Heart right ventricle (tissue), 16 donors: ENCODE measurements around the gene IL22RA1. TPM values are rescaled to one million over a fixed set of nuclear protein-coding genes. Genes with fewer than 3 reads are reported as not detected.

ENCODE experiments used
- ATAC-seq, 8 donors: fragments of 200-7000 bp; cut with Tn5 transposase; one replicate each; pipeline ENCODE4 v1.9.1; 2020; ENCODE audit warnings: mild to moderate bottlenecking in 8 of 8, moderate library complexity in 8 of 8, moderate number of reproducible peaks in 1 of 8
- DNase-seq, 2 donors: peaks; one replicate each; pipeline ENCODE4 v3.0.0-alpha.2; 2020
- H3K27ac ChIP-seq, 10 donors: fragments of 200-600 bp; sonication (generic) in 2 of 10; one replicate each; pipeline versions ENCODE4 v1.5.0 to v1.8.0; 2020 to 2022; ENCODE audit warnings: mild to moderate bottlenecking in 3 of 10
- H3K27me3 ChIP-seq, 7 donors: fragments of 200-600 bp; one replicate each; pipeline ENCODE4 v1.8.0; 2021 to 2022; ENCODE audit warnings: mild to moderate bottlenecking in 2 of 7
- H3K36me3 ChIP-seq, 9 donors: fragments of 200-600 bp; sonication (generic) in 1 of 9; one replicate each; pipeline versions ENCODE4 v1.5.0 to v1.8.0; 2020 to 2022; ENCODE audit warnings: mild to moderate bottlenecking in 2 of 9
- H3K4me1 ChIP-seq, 9 donors: fragments of 200-600 bp; sonication (generic) in 1 of 9; one replicate each; pipeline versions ENCODE4 v1.5.0 to v1.8.0; 2020 to 2022; ENCODE audit warnings: mild to moderate bottlenecking in 4 of 9
- H3K4me3 ChIP-seq, 10 donors: fragments of 200-600 bp; sonication (generic) in 2 of 10; one replicate each; pipeline versions ENCODE4 v1.5.0 to v1.8.0; 2020 to 2022; ENCODE audit warnings: mild to moderate bottlenecking in 7 of 10, moderate library complexity in 2 of 10
- H3K9me3 ChIP-seq, 11 donors: fragments of 200-600 bp in 10 of 11; sonication (generic) in 2 of 11; one replicate each; pipeline versions ENCODE4 v1.5.0 to v1.8.0; 2013 to 2022; ENCODE audit warnings: mild to moderate bottlenecking in 2 of 11, control low read depth in 1 of 11, moderate library complexity in 1 of 11
- CTCF ChIP-seq, 9 donors: fragments of 200-600 bp; sonication (generic) in 2 of 9; IDR thresholded peaks; one replicate each; pipeline versions ENCODE4 v1.5.0 to v1.8.0; 2021 to 2022; ENCODE audit warnings: antibody characterized with exemption in 9 of 9, mild to moderate bottlenecking in 5 of 9, moderate library complexity in 1 of 9
- WGBS, 2 donors: extraction: QIAGEN DNeasy Blood & Tissue Kit; methylation state at CpG; one replicate each; pipeline ENCODE4 v1.1.7; 2013; ENCODE audit warnings: inconsistent platforms in 1 of 2; 5-methylcytosine and 5-hydroxymethylcytosine counted together
- intact Hi-C, 10 donors: fragments of 100-400 bp; cut with DNase I; formaldehyde crosslinking; loops; one replicate each; pipeline versions ENCODE4 v1.11.1 to v1.14.2; 2022
- polyA plus RNA-seq, 2 donors: library from polyadenylated mRNA; stranded (reverse); fragments of 200-250 nt; gene quantifications; one replicate each; pipeline ENCODE4 v1.2.3, GENCODE V29; 2013
- total RNA-seq, 10 donors: library from RNA; stranded (reverse); fragmentation: NEBNext Ultra II Directional in 3 of 10; extraction: Animal tissue kit (Norgen Biotek cat#: 25700) in 3 of 10; gene quantifications; one replicate each; pipeline versions ENCODE4 v1.2.1 to v1.2.4, GENCODE V29; 2021 to 2023
- donor health status: Arrhythmogenic right ventricular cardiomyopathy.
- donor health status: ischemic (EF 13 %, LVEDD 7.1; RV severe dilation, severe dysfunction).
- donor health status: healthy with polysubstance abuse.
- donor health status: DM: no; HTN: yes; CAD: no.
- donor health status: DM: no; HTN: no; CAD: no.
- donor health status: ischemic (EF 25% LVEDD 6.9; RV normal size, moderate dysfunction).
- donor health status: ischemic (EF 25% LVEDD 5.7; RV mildly dilated, moderate dysfunction).
- donor health status: healthy.
- donor health status: DM: yes; HTN: yes; CAD: no.
- donor health status: Ischemic cardiomyopathy.
- donor health status: ischemic (EF 35%, LVEDD 5.7; RV mildly dilated, moderate dysfunction).
- donor health status: nonischemic (EF 11% LVEDD 7.7; RV severe dilation, severe dysfunction).
- donor health status: DM: yes; HTN: yes; CAD: no.
- donor health status: PGD.
- donor health status: ischemic (EF 29% LVEDD 5.4; RV normal size, mild dysfunction).
- donor health status: nonischemic (EF 23%, LVEDD 6.1; RV moderate dilation, normal function).

IL22RA1 gene
- total and polyA plus RNA-seq, 12 donors = 0.07 to 1.6 (median 0.29) TPM; not detected in 1

GRCh38 chr1:24122776-24123175 lies 20.2 kb downstream of the IL22RA1 start:
- TF ChIP-seq CTCF (IDR thresholded peaks at IDR 0.05) = no peak
- Histone ChIP-seq H3K27me3 (peaks cover 0 to 5% (median 0%) of the 10 kb centered on the region in 7 donors), H3K4me1 (peaks cover 0 to 34% (median 23%) of the 10 kb centered on the region in 9 donors), H3K27ac (no peak overlapping the region), H3K36me3 (no peaks in the 10 kb centered on the region), H3K9me3 (no peaks in the 10 kb centered on the region), H3K4me3 (no peak overlapping the region)
- intact Hi-C loops = loop anchor here in 1 of 10 donors (10.0 kb wide), 1 partner anchor 168 kb away; the partner anchor contains the start of gene PNRC2
- DNase-seq (no peak), ATAC-seq (no peak)
- 95% methylated on average over 7 of the region's 7 CpGs for WGBS, 2 donors

- TF ChIP-seq CTCF (IDR thresholded peaks at IDR 0.05) = no peak
- intact Hi-C loops = loop anchor here in 1 of 10 donors (10.0 kb wide), 1 partner anchor 167 kb away; the partner anchor contains the start of gene PNRC2
- Histone ChIP-seq H3K4me3 (no peak overlapping the region), H3K9me3 (no peaks in the 10 kb centered on the region), H3K36me3 (no peaks in the 10 kb centered on the region), H3K27me3 (peaks cover 0 to 9% (median 0%) of the 10 kb centered on the region in 7 donors), H3K27ac (peak overlapping the region in 5 of 10 donors; percentile 15 to 82 (median 72)), H3K4me1 (peaks cover 0 to 28% (median 22%) of the 10 kb centered on the region in 9 donors)
- 88 to 90% methylated on average over 14 of the region's 14 CpGs for WGBS, 2 donors
- no peak for ATAC-seq
- no peak for DNase-seq
These were observed 21.5 kb downstream of the IL22RA1 start for GRCh38 chr1:24121406-24121805.

- Histone ChIP-seq H3K27me3 (peaks cover 0 to 9% (median 0%) of the 10 kb centered on the region in 7 donors), H3K4me1 (peaks cover 0 to 24% (median 17%) of the 10 kb centered on the region in 9 donors), H3K9me3 (no peaks in the 10 kb centered on the region), H3K4me3 (no peak overlapping the region), H3K36me3 (no peaks in the 10 kb centered on the region), H3K27ac (peak overlapping the region; percentile 15 to 82 (median 70))
- intact Hi-C loops = loop anchor here in 1 of 10 donors (10.0 kb wide), 1 partner anchor 166 kb away; the partner anchor contains the start of gene PNRC2
- 62 to 67% methylated on average over 3 of the region's 3 CpGs for WGBS, 2 donors
- ATAC-seq (peak in 6 of 8 donors; percentile 1 to 14 (median 2)), DNase-seq (no peak)
- no peak for TF ChIP-seq CTCF (IDR thresholded peaks at IDR 0.05)
These were observed 22.0 kb downstream of the IL22RA1 start for GRCh38 chr1:24120965-24121364.

GRCh38 chr1:24119859-24120756 lies 22.8 kb downstream of the IL22RA1 start:
- Histone ChIP-seq H3K36me3 (no peaks in the 10 kb centered on the region), H3K4me3 (peak overlapping the region in 2 of 10 donors; percentile 10 to 13), H3K27me3 (peaks cover 0 to 9% (median 0%) of the 10 kb centered on the region in 7 donors), H3K4me1 (peaks cover 0 to 18% (median 16%) of the 10 kb centered on the region in 9 donors), H3K27ac (peak overlapping the region in 9 of 10 donors; percentile 29 to 82 (median 72)), H3K9me3 (no peaks in the 10 kb centered on the region)
- WGBS, 2 donors = 17 to 22% methylated on average over 17 of the region's 17 CpGs
- no peak for TF ChIP-seq CTCF (IDR thresholded peaks at IDR 0.05)
- ATAC-seq (peak; percentile 74 to 89 (median 81)), DNase-seq (peak; percentile 56 to 60)
- intact Hi-C loops = loop anchor here in 1 of 10 donors (10.0 kb wide), 1 partner anchor 165 kb away; the partner anchor contains the start of gene PNRC2
